HCT116 (cell line): ENCODE data around the gene SEC24C. TPM values are rescaled to one million over a fixed set of nuclear protein-coding genes. Genes with fewer than 3 reads are reported as not detected.

Experiments used
- ATAC-seq: fragments of 200-7000 bp; cut with Tn5 transposase; 2 replicates; pipeline ENCODE4 v1.9.1; 2020; ENCODE audit warnings: mild to moderate bottlenecking, moderate library complexity
- BruUV-seq: library from RNA; stranded (reverse); fragments of 400-500 nt; replicated peaks from 2 replicates; lab custom pipeline; 2021; lab: Mats Ljungman, UMichigan
- CTCF ChIA-PET: fragments of 300-600 bp; sonication (Branson Sonifier 250); formaldehyde crosslinking; loops from one replicate; lab custom pipeline; 2021; ENCODE audit warnings: antibody characterized with exemption; lab: Charles Lee
- POLR2A ChIA-PET: fragments of 300-600, 350-600 bp; sonication (Branson Sonifier 250); formaldehyde crosslinking; loops from one replicate; lab custom pipeline; 2021; ENCODE audit warnings: antibody characterized with exemption; lab: Charles Lee
- RAD21 ChIA-PET, 2 experiments: fragments of 300-600 bp; sonication (Branson Sonifier 250); formaldehyde crosslinking; loops; one replicate each; lab custom pipeline; 2023; ENCODE audit warnings: low total read pairs in 2 of 2; ENCODE audit not compliant: uncharacterized antibody in 2 of 2, unreplicated experiment in 2 of 2, low non-redundant PET in 1 of 2; lab: Charles Lee
- DNase-seq: peaks from one replicate; pipeline ENCODE4 v3.0.0-alpha.2; 2010; ENCODE audit warnings: low read depth, low spot score
- H2AFZ ChIP-seq: fragments of 200-600 bp; shearing (Covaris generic), sonication (generic); 2 replicates; pipeline ENCODE4 v1.6.1; 2017; ENCODE audit warnings: low read depth, mixed run types, mixed read lengths, antibody characterized with exemption, low read length; ENCODE audit not compliant: poor library complexity, severe bottlenecking
- H3K27ac ChIP-seq: 2 replicates; pipeline ENCODE4 v1.5.1; 2012; ENCODE audit warnings: low read depth, low read length
- H3K27me3 ChIP-seq: fragments of 200-600 bp; sonication (generic); 2 replicates; pipeline ENCODE4 v1.6.1; 2016; ENCODE audit warnings: mixed run types, low read length, mixed read lengths; ENCODE audit not compliant: insufficient read depth
- H3K36me3 ChIP-seq, 2 experiments: fragments of 200-500 bp in 1 of 2; fragments of 200-600 bp in 1 of 2; sonication (Bioruptor generic) in 1 of 2; sonication (generic) in 1 of 2; 2 replicates each; pipeline versions ENCODE4 v1.5.1 to v1.6.1; 2014 to 2016; ENCODE audit warnings: low read length in 2 of 2, inconsistent platforms in 1 of 2, mixed read lengths in 1 of 2, mixed run types in 1 of 2; ENCODE audit not compliant: insufficient read depth in 2 of 2, control insufficient read depth in 1 of 2
- H3K4me1 ChIP-seq, 2 experiments: fragments of 200-600 bp in 1 of 2; sonication (generic) in 1 of 2; 2 replicates each; pipeline versions ENCODE4 v1.5.1 to v1.6.1; 2012 to 2017; ENCODE audit warnings: low read length in 2 of 2, inconsistent platforms in 1 of 2, mild to moderate bottlenecking in 1 of 2, mixed read lengths in 1 of 2, mixed run types in 1 of 2, moderate library complexity in 1 of 2; ENCODE audit not compliant: insufficient read depth in 2 of 2, control insufficient read depth in 1 of 2
- H3K4me2 ChIP-seq: fragments of 200-600 bp; sonication (generic); 2 replicates; pipeline ENCODE4 v1.6.1; 2017; ENCODE audit warnings: mixed run types, low read length, mixed read lengths
- H3K4me3 ChIP-seq, 2 experiments: fragments of 200-600 bp in 1 of 2; sonication (generic) in 1 of 2; replicated peaks in 1 of 2; 2 replicates each; pipeline ENCODE4 v1.5.1; 2011 to 2016; ENCODE audit warnings: low read length in 2 of 2, control low read depth in 1 of 2, low read depth in 1 of 2, mild to moderate bottlenecking in 1 of 2, mixed read lengths in 1 of 2, mixed run types in 1 of 2
- H3K79me2 ChIP-seq: fragments of 200-600 bp; sonication (generic); 2 replicates; pipeline ENCODE4 v1.6.1; 2017; ENCODE audit warnings: mild to moderate bottlenecking, mixed run types, low read length, moderate library complexity, mixed read lengths; ENCODE audit not compliant: insufficient read depth
- H3K9ac ChIP-seq: fragments of 200-600 bp; sonication (generic); 2 replicates; pipeline ENCODE4 v1.6.1; 2016; ENCODE audit warnings: low read length, mixed read lengths
- H3K9me2 ChIP-seq: fragments of 200-600 bp; sonication (generic), shearing (Covaris generic); 2 replicates; pipeline ENCODE4 v1.6.1; 2017; ENCODE audit warnings: mixed run types, mild to moderate bottlenecking, moderate library complexity; ENCODE audit not compliant: insufficient read depth
- H3K9me3 ChIP-seq, 2 experiments: fragments of 200-500 bp in 1 of 2; fragments of 200-600 bp in 1 of 2; sonication (Bioruptor generic) in 1 of 2; sonication (generic) in 1 of 2; 2 replicates each; pipeline ENCODE4 v1.6.1; 2014 to 2017; ENCODE audit warnings: low read length in 2 of 2, mixed read lengths in 2 of 2, inconsistent platforms in 1 of 2, low read depth in 1 of 2, mild to moderate bottlenecking in 1 of 2, mixed run types in 1 of 2, moderate library complexity in 1 of 2; ENCODE audit not compliant: control insufficient read depth in 1 of 2, insufficient read depth in 1 of 2
- H4K20me1 ChIP-seq: fragments of 200-600 bp; sonication (generic), shearing (Covaris generic); 2 replicates; pipeline ENCODE4 v1.6.1; 2017; ENCODE audit warnings: mixed run types, mild to moderate bottlenecking, moderate library complexity; ENCODE audit not compliant: insufficient read depth
- ATF3 ChIP-seq: IDR thresholded peaks from 2 replicates; pipeline ENCODE4 v1.6.1; 2012
- CEBPB ChIP-seq: IDR thresholded peaks from 2 replicates; pipeline ENCODE4 v1.6.1; 2012; ENCODE audit warnings: low read depth
- EGR1 ChIP-seq: IDR thresholded peaks from 2 replicates; pipeline ENCODE4 v1.6.1; 2012; ENCODE audit warnings: low read depth
- ELF1 ChIP-seq: IDR thresholded peaks from 2 replicates; pipeline ENCODE4 v1.6.1; 2012; ENCODE audit warnings: low read depth, borderline replicate concordance
- EZH2 ChIP-seq: fragments of 200-600 bp; sonication (generic); IDR thresholded peaks from 2 replicates; pipeline ENCODE4 v1.6.1; 2017; ENCODE audit warnings: antibody characterized with exemption, mixed run types
- EZH2phosphoT487 ChIP-seq: fragments of 200-600 bp; IDR thresholded peaks from 2 replicates; pipeline ENCODE4 v1.6.1; 2018; ENCODE audit warnings: antibody characterized with exemption, borderline replicate concordance
- FOSL1 ChIP-seq: IDR thresholded peaks from 2 replicates; pipeline ENCODE4 v1.6.1; 2012; ENCODE audit warnings: low read depth
- JUND ChIP-seq: IDR thresholded peaks from 2 replicates; pipeline ENCODE4 v1.6.1; 2012
- MAX ChIP-seq: IDR thresholded peaks from 2 replicates; pipeline ENCODE4 v1.6.1; 2012
- POLR2A ChIP-seq: IDR thresholded peaks from 2 replicates; pipeline ENCODE4 v1.7.0; 2011; ENCODE audit warnings: borderline replicate concordance; ENCODE audit not compliant: insufficient read depth, insufficient read length; ENCODE audit errors: extremely low read depth
- RAD21 ChIP-seq: IDR thresholded peaks from 2 replicates; pipeline ENCODE4 v1.6.1; 2012; ENCODE audit warnings: low read depth, mild to moderate bottlenecking
- SIN3A ChIP-seq: IDR thresholded peaks from 2 replicates; pipeline ENCODE4 v1.6.1; 2012; ENCODE audit warnings: low read depth
- SRF ChIP-seq: IDR thresholded peaks from 2 replicates; pipeline ENCODE4 v1.6.1; 2012; ENCODE audit warnings: low read depth
- TCF7L2 ChIP-seq: IDR thresholded peaks from 2 replicates; pipeline ENCODE4 v1.7.0; 2011; ENCODE audit warnings: borderline replicate concordance, inconsistent platforms; ENCODE audit not compliant: insufficient read depth, insufficient read length; ENCODE audit errors: extremely low read depth
- YY1 ChIP-seq: IDR thresholded peaks from 2 replicates; pipeline ENCODE4 v1.6.1; 2011; ENCODE audit warnings: low read length, low read depth, moderate library complexity, mild to moderate bottlenecking; ENCODE audit not compliant: insufficient replicate concordance; ENCODE audit errors: extremely low read depth
- ZFX ChIP-seq: fragments of 450-650 bp; IDR thresholded peaks from 2 replicates; pipeline ENCODE4 v1.6.1; 2017
- ZNF274 ChIP-seq: fragments of 200-500 bp; sonication (Bioruptor generic); IDR thresholded peaks from 2 replicates; pipeline ENCODE4 v1.6.1; 2014; ENCODE audit warnings: mild to moderate bottlenecking, low read depth, low read length, inconsistent platforms
- intact Hi-C: fragments of 100-400 bp; cut with micrococcal nuclease; formaldehyde crosslinking; loops from 2 replicates; pipeline ENCODE4 v1.10.0; 2022
- total RNA-seq: library from RNA; stranded (reverse); gene quantifications from one replicate; pipeline ENCODE4 v1.2.1, GENCODE V29; 2021; ENCODE audit not compliant: unreplicated experiment
- TF ChIP-seq, protein P1 (sequence below): IDR thresholded peaks from 2 replicates; pipeline ENCODE4 v1.6.1; 2012; ENCODE audit warnings: low read depth

Gene SEC24C
- total RNA-seq, 1 experiment from 2014 or later = 60.9 TPM

GRCh38 chr10:73791871-73792400 is 47.8 kb downstream of the SEC24C start:
- Histone ChIP-seq H3K9me3 (no peaks in the 10 kb centered on the region), H3K4me3 (no peak overlapping the region), H3K27me3 (no peaks in the 10 kb centered on the region), H3K79me2 (peaks cover 4% of the 10 kb centered on the region), H3K27ac (no peak overlapping the region), H4K20me1 (no peaks in the 10 kb centered on the region), H3K4me1 (no peaks in the 10 kb centered on the region), H3K9me2 (no peaks in the 10 kb centered on the region), H2AFZ (no peak overlapping the region), H3K4me2 (no peak overlapping the region), H3K36me3 (peaks cover 14 to 26% of the 10 kb centered on the region in 2 experiments), H3K9ac (no peak overlapping the region)
- BruUV-seq = no TSS peak
- ChIA-PET RAD21 (no interaction called here), POLR2A (no interaction called here), CTCF (no interaction called here)
- DNase-seq (no peak), ATAC-seq (no peak)
- TF ChIP-seq CEBPB = no peak
- no peak for TF ChIP-seq FOSL1
- TF ChIP-seq RAD21 = no peak
- TF ChIP-seq ELF1 = no peak
- TF ChIP-seq SRF = no peak
- TF ChIP-seq MAX = no peak
- no peak for TF ChIP-seq ZFX
- intact Hi-C loops = no loop called here

- Histone ChIP-seq H3K36me3 (peaks cover 18 to 26% of the 10 kb centered on the region in 2 experiments), H3K4me2 (no peak overlapping the region), H3K9me2 (no peaks in the 10 kb centered on the region), H3K9ac (no peak overlapping the region), H3K27me3 (no peaks in the 10 kb centered on the region), H3K4me3 (no peak overlapping the region), H2AFZ (no peak overlapping the region), H3K9me3 (no peaks in the 10 kb centered on the region), H3K4me1 (no peaks in the 10 kb centered on the region), H3K27ac (no peak overlapping the region), H3K79me2 (no peaks in the 10 kb centered on the region), H4K20me1 (no peaks in the 10 kb centered on the region)
- ChIA-PET CTCF (no interaction called here), POLR2A (no interaction called here), RAD21 (no interaction called here)
- intact Hi-C loops = no loop called here
- no peak for DNase-seq
- ATAC-seq = no peak
- BruUV-seq = no TSS peak
- no peak for TF ChIP-seq EZH2
- TF ChIP-seq ATF3 = no peak
- no peak for TF ChIP-seq YY1
- no peak for TF ChIP-seq EZH2phosphoT487
- TF ChIP-seq RAD21 = no peak
- no peak for TF ChIP-seq ZNF274
- TF ChIP-seq POLR2A = no peak
- no peak for TF ChIP-seq CEBPB
- TF ChIP-seq ELF1 = no peak
- TF ChIP-seq, protein P1, sequence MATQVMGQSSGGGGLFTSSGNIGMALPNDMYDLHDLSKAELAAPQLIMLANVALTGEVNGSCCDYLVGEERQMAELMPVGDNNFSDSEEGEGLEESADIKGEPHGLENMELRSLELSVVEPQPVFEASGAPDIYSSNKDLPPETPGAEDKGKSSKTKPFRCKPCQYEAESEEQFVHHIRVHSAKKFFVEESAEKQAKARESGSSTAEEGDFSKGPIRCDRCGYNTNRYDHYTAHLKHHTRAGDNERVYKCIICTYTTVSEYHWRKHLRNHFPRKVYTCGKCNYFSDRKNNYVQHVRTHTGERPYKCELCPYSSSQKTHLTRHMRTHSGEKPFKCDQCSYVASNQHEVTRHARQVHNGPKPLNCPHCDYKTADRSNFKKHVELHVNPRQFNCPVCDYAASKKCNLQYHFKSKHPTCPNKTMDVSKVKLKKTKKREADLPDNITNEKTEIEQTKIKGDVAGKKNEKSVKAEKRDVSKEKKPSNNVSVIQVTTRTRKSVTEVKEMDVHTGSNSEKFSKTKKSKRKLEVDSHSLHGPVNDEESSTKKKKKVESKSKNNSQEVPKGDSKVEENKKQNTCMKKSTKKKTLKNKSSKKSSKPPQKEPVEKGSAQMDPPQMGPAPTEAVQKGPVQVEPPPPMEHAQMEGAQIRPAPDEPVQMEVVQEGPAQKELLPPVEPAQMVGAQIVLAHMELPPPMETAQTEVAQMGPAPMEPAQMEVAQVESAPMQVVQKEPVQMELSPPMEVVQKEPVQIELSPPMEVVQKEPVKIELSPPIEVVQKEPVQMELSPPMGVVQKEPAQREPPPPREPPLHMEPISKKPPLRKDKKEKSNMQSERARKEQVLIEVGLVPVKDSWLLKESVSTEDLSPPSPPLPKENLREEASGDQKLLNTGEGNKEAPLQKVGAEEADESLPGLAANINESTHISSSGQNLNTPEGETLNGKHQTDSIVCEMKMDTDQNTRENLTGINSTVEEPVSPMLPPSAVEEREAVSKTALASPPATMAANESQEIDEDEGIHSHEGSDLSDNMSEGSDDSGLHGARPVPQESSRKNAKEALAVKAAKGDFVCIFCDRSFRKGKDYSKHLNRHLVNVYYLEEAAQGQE = no peak
- TF ChIP-seq SIN3A = no peak
- no peak for TF ChIP-seq JUND
- TF ChIP-seq MAX = no peak
- TF ChIP-seq SRF = no peak
- TF ChIP-seq TCF7L2 = no peak
- TF ChIP-seq EGR1 = no peak
These were observed 49.3 kb downstream of the SEC24C start for GRCh38 chr10:73793456-73793855.
